Colonic mucosa (tissue), 4 donors: ENCODE data around the gene AGAP1. TPM values are rescaled to one million over a fixed set of nuclear protein-coding genes. Genes with fewer than 3 reads are reported as not detected.

Experiments
- DNase-seq: peaks from one replicate; pipeline ENCODE4 v3.0.0-alpha.2; 2020
- H3K27ac ChIP-seq: fragments of 200-600 bp; one replicate; pipeline ENCODE4 v1.8.0; 2021
- H3K27me3 ChIP-seq: fragments of 200-600 bp; one replicate; pipeline ENCODE4 v1.8.0; 2021
- H3K36me3 ChIP-seq: fragments of 200-600 bp; one replicate; pipeline ENCODE4 v1.8.0; 2021
- H3K4me1 ChIP-seq: fragments of 200-600 bp; one replicate; pipeline ENCODE4 v1.8.0; 2021; ENCODE audit warnings: mild to moderate bottlenecking
- H3K4me3 ChIP-seq: fragments of 200-600 bp; one replicate; pipeline ENCODE4 v1.8.0; 2021
- H3K9ac ChIP-seq, 2 donors: one replicate each; pipeline ENCODE4 v1.7.0; 2013; ENCODE audit warnings: control low read depth in 2 of 2, low read depth in 2 of 2, low read length in 2 of 2
- H3K9me3 ChIP-seq: fragments of 200-600 bp; one replicate; pipeline ENCODE4 v1.8.0; 2021
- intact Hi-C: fragments of 100-400 bp; cut with DNase I; formaldehyde crosslinking; loops from one replicate; pipeline ENCODE4 v1.14.1; 2022
- total RNA-seq, 2 donors: library from RNA; stranded (reverse); fragmentation: NEBNext Ultra II Directional in 1 of 2; extraction: Animal tissue kit (Norgen Biotek cat#: 25700) in 1 of 2; gene quantifications; one replicate each; pipeline ENCODE4 v1.2.1, GENCODE V29; 2021
- TF ChIP-seq, protein P1 (sequence below): fragments of 200-600 bp; IDR thresholded peaks from one replicate; pipeline ENCODE4 v1.8.0; 2022; ENCODE audit warnings: antibody characterized with exemption, mild to moderate bottlenecking
- donor health status: healthy.
- donor health status: DM: no; HTN: no; CAD: no.
- donor health status: DM: no; HTN: no; CAD: no.

Gene AGAP1
- total RNA-seq, 2 donors from 2014 or later = 62.1 to 62.9 TPM

DNA sequence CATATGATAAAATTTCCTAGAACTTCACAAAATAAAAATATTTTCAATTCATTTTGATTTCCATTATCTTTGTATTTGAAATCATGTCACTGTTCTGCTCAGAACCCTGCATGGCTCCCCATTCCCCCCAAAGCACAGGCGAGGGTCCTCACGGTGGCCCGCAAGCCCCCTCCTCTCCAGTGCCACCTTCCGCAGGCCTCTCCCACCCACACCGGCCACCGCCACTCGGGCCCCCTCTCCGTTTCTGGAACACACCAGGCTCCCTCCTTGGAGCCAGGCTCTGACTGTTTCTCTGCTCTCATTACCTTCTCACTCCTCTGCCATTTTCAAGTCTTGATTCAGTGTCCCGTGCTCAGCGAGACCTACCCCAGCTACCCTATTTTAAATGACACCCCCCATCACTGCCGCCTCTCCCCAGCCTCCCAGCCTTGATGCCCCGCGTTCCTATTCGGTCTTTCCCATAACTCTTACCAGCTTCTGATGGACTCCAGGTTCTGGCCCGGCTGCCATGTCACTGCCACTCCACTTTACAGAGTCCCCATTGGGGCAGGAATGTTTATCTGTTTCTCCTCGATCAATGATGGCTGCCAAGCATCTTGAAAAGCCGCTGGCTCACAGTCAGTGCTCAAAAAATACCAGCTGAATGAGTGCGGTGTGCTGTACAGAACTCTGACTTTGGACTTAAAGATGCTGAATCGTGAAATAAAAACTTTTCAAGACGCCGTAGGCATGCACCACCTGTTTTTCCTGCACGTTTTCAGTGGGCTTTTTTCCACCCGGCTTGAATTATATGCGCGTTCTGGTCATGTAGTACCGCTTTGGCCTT is 473.3 kb downstream of the AGAP1 start:
- Histone ChIP-seq H3K27me3 (no peaks in the 10 kb centered on the region), H3K9ac (no peak overlapping the region), H3K27ac (no peak overlapping the region), H3K36me3 (no peaks in the 10 kb centered on the region), H3K4me3 (no peak overlapping the region), H3K4me1 (no peaks in the 10 kb centered on the region), H3K9me3 (no peaks in the 10 kb centered on the region)
- TF ChIP-seq, protein P1, sequence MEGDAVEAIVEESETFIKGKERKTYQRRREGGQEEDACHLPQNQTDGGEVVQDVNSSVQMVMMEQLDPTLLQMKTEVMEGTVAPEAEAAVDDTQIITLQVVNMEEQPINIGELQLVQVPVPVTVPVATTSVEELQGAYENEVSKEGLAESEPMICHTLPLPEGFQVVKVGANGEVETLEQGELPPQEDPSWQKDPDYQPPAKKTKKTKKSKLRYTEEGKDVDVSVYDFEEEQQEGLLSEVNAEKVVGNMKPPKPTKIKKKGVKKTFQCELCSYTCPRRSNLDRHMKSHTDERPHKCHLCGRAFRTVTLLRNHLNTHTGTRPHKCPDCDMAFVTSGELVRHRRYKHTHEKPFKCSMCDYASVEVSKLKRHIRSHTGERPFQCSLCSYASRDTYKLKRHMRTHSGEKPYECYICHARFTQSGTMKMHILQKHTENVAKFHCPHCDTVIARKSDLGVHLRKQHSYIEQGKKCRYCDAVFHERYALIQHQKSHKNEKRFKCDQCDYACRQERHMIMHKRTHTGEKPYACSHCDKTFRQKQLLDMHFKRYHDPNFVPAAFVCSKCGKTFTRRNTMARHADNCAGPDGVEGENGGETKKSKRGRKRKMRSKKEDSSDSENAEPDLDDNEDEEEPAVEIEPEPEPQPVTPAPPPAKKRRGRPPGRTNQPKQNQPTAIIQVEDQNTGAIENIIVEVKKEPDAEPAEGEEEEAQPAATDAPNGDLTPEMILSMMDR = no peak
- no peak for DNase-seq
- intact Hi-C loops = no loop called here

DNA sequence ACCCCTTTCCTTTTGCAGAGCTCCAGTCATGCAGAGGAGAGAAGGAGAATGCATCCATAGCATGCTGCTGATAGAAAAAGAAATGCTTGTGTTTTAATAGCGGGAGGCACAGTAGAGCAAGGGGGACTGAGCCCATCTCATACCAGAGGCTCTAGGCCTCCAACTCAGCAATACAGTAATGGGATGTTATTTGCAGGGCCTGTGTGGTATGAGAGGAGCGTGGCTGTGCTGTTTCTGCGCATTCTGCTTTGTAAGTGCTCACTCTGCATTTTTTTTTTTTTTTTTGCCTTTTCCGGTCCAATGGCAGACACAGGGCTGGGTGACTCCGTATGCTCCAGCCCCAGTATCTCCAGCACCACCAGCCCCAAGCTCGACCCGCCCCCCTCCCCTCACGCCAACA is 474.3 kb downstream of the AGAP1 start:
- Histone ChIP-seq H3K4me1 (no peaks in the 10 kb centered on the region), H3K27me3 (no peaks in the 10 kb centered on the region), H3K9ac (no peak overlapping the region), H3K9me3 (no peaks in the 10 kb centered on the region), H3K36me3 (no peaks in the 10 kb centered on the region), H3K4me3 (no peak overlapping the region), H3K27ac (no peak overlapping the region)
- intact Hi-C loops = no loop called here
- DNase-seq = no peak
- TF ChIP-seq, protein P1 = no peak

DNA sequence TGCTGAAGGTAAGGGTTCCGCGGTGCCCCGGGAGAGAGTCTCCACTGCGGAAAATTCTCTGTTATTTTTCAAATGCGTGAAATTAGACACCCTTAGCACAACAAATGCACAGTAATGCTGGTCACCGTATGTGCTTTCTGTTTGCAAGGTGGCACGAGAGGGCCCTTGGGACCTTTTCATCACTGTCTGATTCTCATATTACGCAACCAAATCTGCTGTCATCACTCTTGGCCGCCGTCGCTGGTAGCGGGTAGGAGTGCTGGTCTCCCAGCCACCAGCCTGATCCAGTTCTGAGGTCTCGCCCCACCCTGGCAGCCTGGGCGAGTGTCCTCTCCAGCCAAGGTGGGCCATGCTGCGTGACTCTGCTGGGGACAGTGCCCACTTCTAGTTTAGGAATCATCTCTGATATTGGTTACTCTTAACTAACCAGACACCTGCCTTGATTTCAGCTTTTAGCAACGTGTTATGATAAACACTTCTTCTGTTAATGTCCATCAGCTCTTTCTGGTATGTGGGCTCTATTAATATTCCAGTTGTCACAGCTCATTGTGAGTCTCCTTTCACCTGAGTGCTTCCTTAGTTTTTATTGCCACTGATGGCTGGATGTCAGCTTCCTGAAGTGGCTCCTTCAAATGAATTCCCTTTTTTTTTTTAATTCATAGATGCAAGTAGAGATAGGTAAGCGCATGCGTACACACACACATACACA is 474.9 kb downstream of the AGAP1 start:
- no peak for DNase-seq
- Histone ChIP-seq H3K27ac (no peak overlapping the region), H3K9me3 (no peaks in the 10 kb centered on the region), H3K27me3 (no peaks in the 10 kb centered on the region), H3K4me1 (no peaks in the 10 kb centered on the region), H3K4me3 (no peak overlapping the region), H3K36me3 (no peaks in the 10 kb centered on the region), H3K9ac (no peak overlapping the region)
- TF ChIP-seq, protein P1 = no peak
- intact Hi-C loops = no loop called here

DNA sequence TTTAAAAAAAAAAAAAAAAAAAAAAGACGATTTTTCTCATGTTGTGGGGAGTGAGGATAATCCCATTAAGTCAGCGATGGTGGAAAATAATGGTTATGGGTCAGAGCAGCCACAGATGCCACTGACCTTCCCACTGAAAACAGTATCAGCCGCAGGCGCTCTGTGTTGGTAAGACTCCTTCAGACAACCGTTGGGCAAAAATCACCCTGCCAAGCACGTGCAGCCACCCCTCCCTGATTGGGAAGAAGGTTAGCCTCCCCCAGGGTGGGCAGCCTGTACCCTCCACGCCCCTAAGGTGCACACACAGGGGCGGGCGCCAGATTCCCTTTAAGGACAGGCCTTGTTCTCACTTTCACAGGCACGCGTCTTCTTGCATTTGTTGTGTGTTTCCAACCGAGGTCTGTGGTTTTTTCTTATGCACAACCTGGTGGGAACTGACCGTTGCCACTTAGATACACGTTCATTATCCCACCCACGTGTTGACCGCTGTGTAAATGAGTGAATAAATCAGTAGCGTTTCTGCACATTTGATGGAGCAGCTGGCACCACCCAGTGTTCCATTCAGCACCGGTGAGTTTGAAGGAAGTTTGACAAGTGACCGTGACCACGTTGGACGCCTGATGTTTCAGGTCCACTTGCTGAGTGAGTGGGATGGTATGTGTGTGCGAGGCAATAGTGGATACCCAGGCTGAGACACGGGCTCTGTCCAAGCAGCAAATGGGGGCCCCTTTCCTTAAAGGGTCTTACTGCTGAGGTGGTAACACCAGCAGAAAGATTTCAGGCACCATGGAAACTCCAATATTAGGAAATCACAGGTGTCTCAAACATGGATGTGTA is 476.6 kb downstream of the AGAP1 start:
- H3K9ac ChIP-seq = no peak overlapping the region
- no peaks in the 10 kb centered on the region for H3K4me1 ChIP-seq
- no peak overlapping the region for H3K27ac ChIP-seq
- no peaks in the 10 kb centered on the region for H3K9me3 ChIP-seq
- TF ChIP-seq, protein P1 = no peak
- H3K4me3 ChIP-seq = no peak overlapping the region
- intact Hi-C loops = no loop called here
- no peaks in the 10 kb centered on the region for H3K36me3 ChIP-seq
- no peaks in the 10 kb centered on the region for H3K27me3 ChIP-seq
- no peak for DNase-seq

DNA sequence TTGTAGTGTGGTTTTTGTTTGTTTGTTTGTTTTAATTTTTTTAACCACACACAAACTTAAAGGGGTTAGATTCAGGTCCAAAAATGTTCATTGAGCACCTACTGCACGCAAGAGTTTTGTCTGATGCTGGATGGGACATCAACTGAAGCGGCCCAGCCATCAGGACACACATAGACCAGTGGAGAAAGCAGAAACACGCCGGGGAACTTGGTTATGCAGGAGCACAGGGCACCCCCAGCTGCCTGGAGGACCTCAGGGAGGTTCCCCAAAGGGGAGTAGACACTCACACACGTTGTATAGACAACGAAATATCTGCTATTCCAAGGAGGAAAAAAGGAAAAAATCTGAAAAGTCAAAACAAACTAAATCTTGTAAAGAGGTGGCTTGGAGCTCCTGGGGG is 482.7 kb downstream of the AGAP1 start:
- Histone ChIP-seq H3K9ac (no peak overlapping the region), H3K9me3 (no peaks in the 10 kb centered on the region), H3K4me1 (no peaks in the 10 kb centered on the region), H3K27ac (no peak overlapping the region), H3K36me3 (no peaks in the 10 kb centered on the region), H3K4me3 (no peak overlapping the region), H3K27me3 (no peaks in the 10 kb centered on the region)
- TF ChIP-seq, protein P1 = no peak
- intact Hi-C loops = no loop called here
- DNase-seq = no peak
